K562 (cell line): ENCODE data around the gene LZTS2. TPM values are rescaled to one million over a fixed set of nuclear protein-coding genes. Genes with fewer than 3 reads are reported as not detected.

Experiments used
- BRD4 ChIP-seq: fragments of 200-600 bp; sonication (generic); IDR thresholded peaks from 2 replicates; pipeline ENCODE4 v1.6.1; 2017; ENCODE audit warnings: inconsistent platforms
- CEBPG ChIP-seq, 3 experiments: fragments of 200-800 bp in 1 of 3; sonication (Bioruptor generic) in 1 of 3; sonication (generic) in 1 of 3; formaldehyde crosslinking in 1 of 3; IDR thresholded peaks in 2 of 3; conservative IDR thresholded peaks in 1 of 3; 2 replicates each; pipeline versions ENCODE4 v1.6.1 to v1.8.0; 2016 to 2022; ENCODE audit warnings: missing compliant biosample characterization in 2 of 3, missing genetic modification characterization in 2 of 3, mild to moderate bottlenecking in 1 of 3, missing genetic modification reagents in 1 of 3
- ETS2 ChIP-seq: IDR thresholded peaks from 2 replicates; pipeline ENCODE4 v1.6.1; 2016; ENCODE audit warnings: borderline replicate concordance, missing genetic modification characterization, mild to moderate bottlenecking, moderate library complexity, missing compliant biosample characterization; ENCODE audit not compliant: poor library complexity, severe bottlenecking
- LARP7 ChIP-seq: fragments of 450-650 bp; IDR thresholded peaks from 2 replicates; pipeline ENCODE4 v1.6.1; 2016
- MAFK ChIP-seq: IDR thresholded peaks from 2 replicates; pipeline ENCODE4 v1.6.1; 2011; ENCODE audit warnings: low read length, improper control_type of control experiment
- MTA1 ChIP-seq: fragments of 450-650 bp; IDR thresholded peaks from 2 replicates; pipeline ENCODE4 v1.6.1; 2017; ENCODE audit warnings: borderline replicate concordance
- NFIC ChIP-seq: fragments of 450-650 bp; IDR thresholded peaks from 2 replicates; pipeline ENCODE4 v1.6.1; 2017; ENCODE audit warnings: mild to moderate bottlenecking, inconsistent platforms
- POLR3A ChIP-seq: IDR thresholded peaks from 2 replicates; pipeline ENCODE4 v1.6.1; 2011; ENCODE audit warnings: borderline replicate concordance, mild to moderate bottlenecking, moderate library complexity; ENCODE audit not compliant: insufficient read length, insufficient read depth; ENCODE audit errors: extremely low read depth
- RBM15 ChIP-seq: fragments of 200-400 bp; formaldehyde crosslinking; IDR thresholded peaks from 2 replicates; pipeline ENCODE4 v1.6.1; 2018; ENCODE audit warnings: mild to moderate bottlenecking, low read length, moderate library complexity; ENCODE audit not compliant: insufficient read depth
- SIN3A ChIP-seq, 2 experiments: fragments of 150-350 bp in 1 of 2; IDR thresholded peaks; 2 replicates each; pipeline ENCODE4 v1.6.1; 2011 to 2016; ENCODE audit warnings: borderline replicate concordance in 2 of 2, low read depth in 2 of 2, low read length in 2 of 2, mild to moderate bottlenecking in 2 of 2, moderate library complexity in 2 of 2; ENCODE audit not compliant: control insufficient read depth in 1 of 2
- TARDBP ChIP-seq: fragments of 450-650 bp; IDR thresholded peaks from 2 replicates; pipeline ENCODE4 v1.6.1; 2016
- ZEB2 ChIP-seq: fragments of 450-650 bp; IDR thresholded peaks from 2 replicates; pipeline ENCODE4 v1.6.1; 2016
- ZFX ChIP-seq: sonication (generic); formaldehyde crosslinking; IDR thresholded peaks from 2 replicates; pipeline ENCODE4 v1.8.0; 2022; ENCODE audit warnings: mild to moderate bottlenecking, missing genetic modification reagents, moderate library complexity
- ZNF133 ChIP-seq: fragments of 250-450 bp; sonication (Bioruptor Pico); IDR thresholded peaks from 2 replicates; pipeline ENCODE4 v1.4.0; 2020; ENCODE audit warnings: mild to moderate bottlenecking
- ZNF282 ChIP-seq: sonication (generic); formaldehyde crosslinking; IDR thresholded peaks from 2 replicates; pipeline ENCODE4 v1.8.1; 2023; ENCODE audit warnings: missing genetic modification reagents
- ZNF3 ChIP-seq: fragments of 250-450 bp; sonication (Bioruptor Pico); IDR thresholded peaks from 2 replicates; pipeline ENCODE4 v1.5.0; 2021; ENCODE audit warnings: mild to moderate bottlenecking, moderate library complexity
- ZNF408 ChIP-seq: fragments of 250-450 bp; sonication (Bioruptor Pico); IDR thresholded peaks from 2 replicates; pipeline ENCODE4 v1.4.0; 2020; ENCODE audit warnings: low read depth, mild to moderate bottlenecking, moderate library complexity
- ZNF764 ChIP-seq: fragments of 250-450 bp; sonication (Bioruptor Pico); IDR thresholded peaks from 2 replicates; pipeline ENCODE4 v1.4.0; 2020; ENCODE audit warnings: low read depth, mild to moderate bottlenecking, moderate library complexity
- polyA plus RNA-seq, 8 experiments: library from polyadenylated mRNA; depleted of rRNA in 4 of 8; stranded (reverse) in 5 of 8; unstranded in 3 of 8; fragments of >200 nt; fragmentation: Nextera tagmentation in 2 of 8; fragmentation: Illumina TruSeq in 1 of 8; extraction: Ambion mirVana in 2 of 8; extraction: Trizol in 1 of 8; gene quantifications; 2 replicates each; pipeline versions ENCODE4 v1.2.1 to v1.2.3, GENCODE V29; 2011 to 2014; ENCODE audit warnings: inconsistent platforms in 1 of 8, missing spikeins in 1 of 8
- total RNA-seq, 7 experiments: library from RNA; depleted of rRNA in 6 of 7; stranded (reverse); fragments of >200 nt in 6 of 7; fragmentation: Illumina TruSeq in 2 of 7; extraction: Trizol in 2 of 7; gene quantifications; 2 replicates each; pipeline versions ENCODE4 v1.2.1 to v1.2.3, GENCODE V29; 2011 to 2021; ENCODE audit warnings: low replicate concordance in 1 of 7
- TF ChIP-seq, protein P1 (sequence below): sonication (generic); formaldehyde crosslinking; IDR thresholded peaks from 2 replicates; pipeline ENCODE4 v1.8.0; 2023; ENCODE audit warnings: missing genetic modification reagents, mild to moderate bottlenecking, borderline replicate concordance

The LZTS2 gene
- total and polyA plus RNA-seq, 9 of the 15 experiments (the other 6 are each of a cell fraction or from before 2014, with no cell fraction given): 0.23 to 42.5 (median 14.7) TPM

DNA sequence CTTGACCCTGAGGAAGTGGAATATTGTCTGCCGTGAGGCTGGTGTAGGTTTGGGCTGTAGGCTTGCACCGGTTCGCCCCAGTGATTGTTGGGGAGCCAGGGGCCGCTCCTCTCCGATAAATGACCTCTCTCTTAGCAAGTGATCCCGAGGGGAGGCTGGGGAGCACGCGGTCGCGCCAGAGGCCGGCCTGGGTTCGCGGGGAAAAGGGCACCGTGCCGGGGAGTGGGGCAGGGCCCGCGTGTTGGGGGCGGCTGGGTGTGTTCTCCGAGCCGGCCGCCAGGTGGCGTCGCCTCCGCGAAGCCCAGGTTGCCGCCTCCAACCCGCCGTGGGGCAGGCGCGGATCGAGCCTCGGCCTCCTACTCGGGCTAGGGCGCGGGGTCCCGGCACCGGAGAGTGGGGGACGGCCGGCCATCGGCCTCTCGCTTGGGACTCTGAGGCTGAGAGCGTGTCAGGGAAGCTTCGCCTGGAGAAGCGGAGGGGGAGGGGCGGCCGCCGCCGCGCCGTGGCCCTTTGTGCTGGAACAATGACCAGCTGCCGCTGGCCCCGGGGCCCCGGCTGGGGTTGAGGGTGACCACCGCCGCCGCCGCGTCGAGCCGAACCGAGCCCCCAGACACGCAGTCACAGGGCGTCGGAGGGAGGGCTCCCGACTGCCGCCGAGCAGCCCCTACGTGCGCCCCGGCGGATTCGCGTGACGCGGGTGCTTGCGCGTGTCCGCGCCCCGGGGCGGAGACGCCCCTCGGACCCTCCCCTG lies 442 bp upstream of the LZTS2 start (continued):
- TF ChIP-seq, protein P1, sequence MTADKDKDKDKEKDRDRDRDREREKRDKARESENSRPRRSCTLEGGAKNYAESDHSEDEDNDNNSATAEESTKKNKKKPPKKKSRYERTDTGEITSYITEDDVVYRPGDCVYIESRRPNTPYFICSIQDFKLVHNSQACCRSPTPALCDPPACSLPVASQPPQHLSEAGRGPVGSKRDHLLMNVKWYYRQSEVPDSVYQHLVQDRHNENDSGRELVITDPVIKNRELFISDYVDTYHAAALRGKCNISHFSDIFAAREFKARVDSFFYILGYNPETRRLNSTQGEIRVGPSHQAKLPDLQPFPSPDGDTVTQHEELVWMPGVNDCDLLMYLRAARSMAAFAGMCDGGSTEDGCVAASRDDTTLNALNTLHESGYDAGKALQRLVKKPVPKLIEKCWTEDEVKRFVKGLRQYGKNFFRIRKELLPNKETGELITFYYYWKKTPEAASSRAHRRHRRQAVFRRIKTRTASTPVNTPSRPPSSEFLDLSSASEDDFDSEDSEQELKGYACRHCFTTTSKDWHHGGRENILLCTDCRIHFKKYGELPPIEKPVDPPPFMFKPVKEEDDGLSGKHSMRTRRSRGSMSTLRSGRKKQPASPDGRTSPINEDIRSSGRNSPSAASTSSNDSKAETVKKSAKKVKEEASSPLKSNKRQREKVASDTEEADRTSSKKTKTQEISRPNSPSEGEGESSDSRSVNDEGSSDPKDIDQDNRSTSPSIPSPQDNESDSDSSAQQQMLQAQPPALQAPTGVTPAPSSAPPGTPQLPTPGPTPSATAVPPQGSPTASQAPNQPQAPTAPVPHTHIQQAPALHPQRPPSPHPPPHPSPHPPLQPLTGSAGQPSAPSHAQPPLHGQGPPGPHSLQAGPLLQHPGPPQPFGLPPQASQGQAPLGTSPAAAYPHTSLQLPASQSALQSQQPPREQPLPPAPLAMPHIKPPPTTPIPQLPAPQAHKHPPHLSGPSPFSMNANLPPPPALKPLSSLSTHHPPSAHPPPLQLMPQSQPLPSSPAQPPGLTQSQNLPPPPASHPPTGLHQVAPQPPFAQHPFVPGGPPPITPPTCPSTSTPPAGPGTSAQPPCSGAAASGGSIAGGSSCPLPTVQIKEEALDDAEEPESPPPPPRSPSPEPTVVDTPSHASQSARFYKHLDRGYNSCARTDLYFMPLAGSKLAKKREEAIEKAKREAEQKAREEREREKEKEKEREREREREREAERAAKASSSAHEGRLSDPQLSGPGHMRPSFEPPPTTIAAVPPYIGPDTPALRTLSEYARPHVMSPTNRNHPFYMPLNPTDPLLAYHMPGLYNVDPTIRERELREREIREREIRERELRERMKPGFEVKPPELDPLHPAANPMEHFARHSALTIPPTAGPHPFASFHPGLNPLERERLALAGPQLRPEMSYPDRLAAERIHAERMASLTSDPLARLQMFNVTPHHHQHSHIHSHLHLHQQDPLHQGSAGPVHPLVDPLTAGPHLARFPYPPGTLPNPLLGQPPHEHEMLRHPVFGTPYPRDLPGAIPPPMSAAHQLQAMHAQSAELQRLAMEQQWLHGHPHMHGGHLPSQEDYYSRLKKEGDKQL (CRISPR knock-in tag): no peak
- TF ChIP-seq CEBPG (CRISPR knock-in tag; IDR thresholded peaks at IDR 0.05): no peak
- TF ChIP-seq CEBPG (tag; conservative IDR thresholded peaks at IDR 0.05 in 1 of 2, IDR thresholded peaks at IDR 0.05 in 1 of 2): no peak
- TF ChIP-seq ZNF3 (CRISPR knock-in tag): no peak
- TF ChIP-seq MAFK: no peak
- TF ChIP-seq ZNF282 (CRISPR knock-in tag): no peak
- no peak for TF ChIP-seq ZNF764 (CRISPR knock-in tag)
- no peak for TF ChIP-seq MTA1
- no peak for TF ChIP-seq ZNF408 (CRISPR knock-in tag)
- peak; percentile 7; the same call in 1 of the 2 replicates for TF ChIP-seq NFIC
- TF ChIP-seq RBM15: no peak
- TF ChIP-seq SIN3A (IDR thresholded peaks at IDR 0.05; ENCODE audit: borderline replicate concordance in 2 of 2, control insufficient read depth in 1 of 2, low read depth in 2 of 2, low read length in 2 of 2): peak in 1 of 2 experiments; percentile 33; a peak in 1 of 4 replicates
- TF ChIP-seq POLR3A: no peak
- TF ChIP-seq ETS2 (tag): no peak
- no peak for TF ChIP-seq LARP7
- peak; percentile 52 for TF ChIP-seq TARDBP
- TF ChIP-seq ZEB2: no peak
- no peak for TF ChIP-seq ZNF133 (CRISPR knock-in tag)
- TF ChIP-seq ZFX (CRISPR knock-in tag): peak; percentile 82
- no peak for TF ChIP-seq BRD4
